ENCODE data around the gene ZNF385A.

The ZNF385A gene

GRCh38 chr12:54415221-54415929 lies 30.8 kb upstream of the ZNF385A start:
- TF ChIP-seq CTCF (conservative IDR thresholded peaks at IDR 0.05; ENCODE audit: control insufficient read depth, insufficient read depth, low read depth, low read length) = peak; percentile 15
- peak overlapping the region; percentile 36 for H3K4me3 ChIP-seq (ENCODE audit: control insufficient read depth, low read depth, low read length)
- peak; percentile 48 for DNase-seq (ENCODE audit: low read depth)

DNA sequence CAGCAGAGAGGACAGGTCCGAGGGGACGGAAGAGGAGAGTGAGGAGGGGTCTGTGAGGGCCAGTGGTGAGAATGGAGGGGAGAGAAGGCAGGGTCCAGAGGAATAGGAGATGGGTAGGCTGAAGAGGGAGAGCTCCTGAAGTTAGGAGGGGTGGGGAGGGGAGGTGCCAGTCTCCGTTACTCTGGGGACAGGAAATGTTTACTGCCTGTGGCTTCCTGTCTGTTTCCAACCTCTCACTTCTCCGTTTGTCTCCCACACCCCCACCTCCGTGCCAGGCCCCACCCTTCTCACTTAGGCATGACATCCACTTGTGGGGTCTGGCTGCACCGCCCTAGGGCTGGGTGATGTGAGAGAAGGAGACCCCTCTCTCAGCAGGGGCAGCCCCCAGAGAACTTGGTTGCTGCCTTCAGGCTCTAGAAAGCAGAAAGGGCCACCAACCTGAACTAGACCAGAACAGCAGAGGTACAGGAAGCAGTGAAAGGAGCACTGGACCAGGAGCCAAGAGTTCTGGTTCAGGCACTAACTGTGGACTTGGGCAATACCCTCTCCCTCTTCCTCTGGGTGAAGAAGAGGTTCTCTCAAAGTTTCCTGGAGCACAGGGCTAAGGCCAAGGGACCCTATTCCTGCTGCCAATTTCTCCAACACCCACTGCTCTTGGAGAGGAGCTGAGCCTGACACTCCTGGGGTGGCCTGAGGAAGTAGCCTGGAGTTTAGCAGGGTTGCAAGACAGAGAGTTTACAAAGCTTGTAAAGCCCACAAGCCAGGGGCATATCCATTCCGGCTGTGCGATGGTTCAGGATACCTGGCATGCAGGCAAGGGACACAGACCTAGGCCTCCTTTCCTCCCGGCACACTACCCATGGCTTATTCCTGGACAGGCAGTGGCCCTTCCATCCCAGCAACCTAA lies 29.0 kb upstream of the ZNF385A start:
- DNase-seq (ENCODE audit: low read depth) = no peak
- no peak for TF ChIP-seq CTCF (conservative IDR thresholded peaks at IDR 0.05; ENCODE audit: control insufficient read depth, insufficient read depth, low read depth, low read length)
- peak overlapping the region; percentile 22 for H3K4me3 ChIP-seq (ENCODE audit: control insufficient read depth, low read depth, low read length)

DNA sequence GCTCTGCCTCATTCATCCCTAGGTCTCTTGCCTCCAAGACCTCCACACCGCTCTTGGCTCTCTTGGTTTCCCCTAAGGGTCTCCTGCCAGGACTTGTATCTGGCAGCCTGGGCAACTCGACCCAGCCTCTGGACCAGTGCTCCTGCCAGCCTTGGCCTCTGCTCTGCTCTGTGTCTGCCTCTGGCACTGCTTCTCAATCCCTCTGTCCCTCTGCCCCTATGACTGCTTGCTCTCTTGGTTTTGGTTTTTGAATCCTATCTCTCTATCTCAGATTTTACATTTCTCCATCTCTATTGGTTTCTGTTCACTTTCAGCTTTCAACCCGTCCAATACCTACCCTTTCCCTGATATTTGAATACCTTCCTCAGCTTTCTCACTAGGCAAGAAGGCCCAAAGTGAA lies 28.3 kb upstream of the ZNF385A start:
- no peak for DNase-seq (ENCODE audit: low read depth)
- no peak for TF ChIP-seq CTCF (conservative IDR thresholded peaks at IDR 0.05; ENCODE audit: control insufficient read depth, insufficient read depth, low read depth, low read length)
- no peak overlapping the region for H3K4me3 ChIP-seq (ENCODE audit: control insufficient read depth, low read depth, low read length)

DNA sequence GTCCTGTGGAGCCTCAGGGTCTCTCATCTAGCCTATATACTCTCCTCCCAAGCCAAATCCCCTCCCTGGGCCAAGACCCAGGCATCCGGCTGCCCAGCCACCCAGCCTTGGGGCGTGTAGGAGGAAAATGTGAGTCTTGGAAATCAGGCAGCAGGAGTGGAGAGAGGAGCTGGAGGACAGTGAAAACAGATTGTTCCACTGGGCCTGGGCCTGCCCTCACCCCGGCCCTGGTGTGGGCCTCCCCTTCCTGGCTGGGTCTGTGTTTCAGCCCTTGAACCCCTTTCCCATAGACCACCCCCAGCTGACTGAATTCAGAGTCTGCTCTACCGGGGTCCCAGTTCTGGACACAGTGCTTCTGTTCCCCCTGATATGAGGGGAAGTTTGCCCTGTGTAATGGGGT lies 27.8 kb upstream of the ZNF385A start:
- DNase-seq (ENCODE audit: low read depth) = no peak

GRCh38 chr12:54411391-54412241 lies 27.1 kb upstream of the ZNF385A start:
- no peak for TF ChIP-seq CTCF (conservative IDR thresholded peaks at IDR 0.05; ENCODE audit: control insufficient read depth, insufficient read depth, low read depth, low read length)
- DNase-seq (ENCODE audit: low read depth) = peak; percentile 99
- no peak overlapping the region for H3K4me3 ChIP-seq (ENCODE audit: control insufficient read depth, low read depth, low read length)

More for the DNA sequence above, 27.8 kb upstream of the ZNF385A start:
- TF ChIP-seq CTCF (conservative IDR thresholded peaks at IDR 0.05; ENCODE audit: control insufficient read depth, insufficient read depth, low read depth, low read length) = no peak
- H3K4me3 ChIP-seq (ENCODE audit: control insufficient read depth, low read depth, low read length) = no peak overlapping the region

GRCh38 chr12:54409267-54409666 lies 24.7 kb upstream of the ZNF385A start:
- DNase-seq (ENCODE audit: low read depth) = no peak
- no peak overlapping the region for H3K4me3 ChIP-seq (ENCODE audit: control insufficient read depth, low read depth, low read length)
- TF ChIP-seq CTCF (conservative IDR thresholded peaks at IDR 0.05; ENCODE audit: control insufficient read depth, insufficient read depth, low read depth, low read length) = no peak

All from fibroblast of mammary gland (primary cell).